ENCODE measurements around the gene C2orf66.

Gene C2orf66
- 0 to 0.36 (median 0.11) reads per million in 9 experiments for total RNA-seq

DNA sequence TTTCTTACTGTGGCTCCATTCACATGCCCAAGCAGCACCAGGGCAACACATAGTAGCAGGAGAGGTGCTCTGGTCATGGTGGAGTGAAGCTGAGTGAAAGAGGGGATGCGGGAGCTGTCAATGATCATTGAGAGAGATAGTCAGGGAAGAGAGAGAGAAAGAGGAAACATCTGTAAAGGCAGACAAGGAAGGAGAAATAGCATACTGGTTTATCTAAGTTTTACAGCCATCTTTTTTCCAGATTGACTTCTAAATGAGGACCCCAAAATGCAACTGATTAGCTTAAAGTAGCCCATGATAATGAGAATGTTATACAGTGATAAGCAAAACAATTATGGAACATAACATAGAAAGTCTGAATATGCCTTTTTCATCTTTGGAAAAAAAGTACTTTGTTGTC lies at the start of gene C2orf66:
C2orf66 (minus strand) TSS at position 96 of the 400 bp plus-strand sequence; CDS start at position 77, 19 bp downstream.
- DNase-seq (no peak), ATAC-seq (replicated peaks) (no peak)
- H3K4me1 Mint-ChIP-seq (ENCODE audit: low read depth in 2 of 2), result no peaks in the 10 kb centered on the region
- H3K36me3 Mint-ChIP-seq (ENCODE audit: insufficient read depth), result no peaks in the 10 kb centered on the region
- no peaks in the 10 kb centered on the region for H3K9me3 Mint-ChIP-seq
- no peak within 1 kb of the TSS for H3K27ac Mint-ChIP-seq
- no peak within 1 kb of the TSS for H3K4me3 Mint-ChIP-seq
- peaks cover 40 to 52% of the 10 kb centered on the region in 2 donors for H3K27me3 Mint-ChIP-seq

GRCh38 chr2:196854629-196855028 lies 45.5 kb upstream of the C2orf66 start:
- no peak overlapping the region for H3K4me3 Mint-ChIP-seq
- H3K4me1 Mint-ChIP-seq (ENCODE audit: low read depth in 2 of 2), result no peaks in the 10 kb centered on the region
- no peak overlapping the region for H3K27ac Mint-ChIP-seq
- ATAC-seq (replicated peaks), result no peak
- DNase-seq, result no peak
- H3K36me3 Mint-ChIP-seq (ENCODE audit: insufficient read depth), result no peaks in the 10 kb centered on the region
- no peaks in the 10 kb centered on the region for H3K27me3 Mint-ChIP-seq
- peaks cover 0 to 4% of the 10 kb centered on the region in 2 donors for H3K9me3 Mint-ChIP-seq

GRCh38 chr2:196853301-196854087 lies 44.3 kb upstream of the C2orf66 start:
- Mint-ChIP-seq H3K4me3 (no peak overlapping the region), H3K4me1 (ENCODE audit: low read depth in 2 of 2) (no peaks in the 10 kb centered on the region), H3K27me3 (no peaks in the 10 kb centered on the region), H3K27ac (no peak overlapping the region), H3K9me3 (peaks cover 0 to 2% of the 10 kb centered on the region in 2 donors), H3K36me3 (ENCODE audit: insufficient read depth) (peaks cover 2% of the 10 kb centered on the region)
- ATAC-seq (replicated peaks), result no peak
- DNase-seq, result no peak

GRCh38 chr2:196851088-196851487 lies 41.9 kb upstream of the C2orf66 start:
- Mint-ChIP-seq H3K36me3 (ENCODE audit: insufficient read depth) (peaks cover 2% of the 10 kb centered on the region), H3K4me1 (ENCODE audit: low read depth in 2 of 2) (peaks cover 4% of the 10 kb centered on the region in 2 donors), H3K27me3 (no peaks in the 10 kb centered on the region), H3K9me3 (no peaks in the 10 kb centered on the region), H3K27ac (no peak overlapping the region), H3K4me3 (no peak overlapping the region)
- no peak for ATAC-seq (replicated peaks)
- no peak for DNase-seq

DNA sequence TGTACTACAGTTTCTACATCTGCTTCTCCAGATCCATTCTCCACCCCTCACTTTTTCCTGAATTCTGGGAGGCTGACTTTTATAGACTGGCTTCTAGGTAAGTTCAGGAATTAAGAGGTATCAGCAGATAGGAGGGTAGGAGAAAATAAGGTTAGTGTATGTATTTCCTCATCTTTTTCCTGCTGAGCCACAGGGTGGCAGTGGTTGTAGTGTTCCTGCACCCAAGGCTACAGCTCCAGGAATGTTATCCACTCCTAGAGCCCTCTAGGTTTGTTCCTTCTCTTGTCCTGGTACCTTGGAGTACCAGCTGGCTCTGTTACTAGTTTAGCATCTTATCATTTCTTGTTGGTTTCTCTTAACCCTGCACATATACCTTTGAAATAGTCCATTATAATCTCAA lies 40.7 kb upstream of the C2orf66 start:
- H3K4me1 Mint-ChIP-seq (ENCODE audit: low read depth in 2 of 2), result peaks cover 4% of the 10 kb centered on the region in 2 donors
- no peaks in the 10 kb centered on the region for H3K27me3 Mint-ChIP-seq
- H3K9me3 Mint-ChIP-seq, result no peaks in the 10 kb centered on the region
- no peak overlapping the region for H3K4me3 Mint-ChIP-seq
- no peak for DNase-seq
- peaks cover 2% of the 10 kb centered on the region for H3K36me3 Mint-ChIP-seq (ENCODE audit: insufficient read depth)
- H3K27ac Mint-ChIP-seq, result no peak overlapping the region
- no peak for ATAC-seq (replicated peaks)

DNA sequence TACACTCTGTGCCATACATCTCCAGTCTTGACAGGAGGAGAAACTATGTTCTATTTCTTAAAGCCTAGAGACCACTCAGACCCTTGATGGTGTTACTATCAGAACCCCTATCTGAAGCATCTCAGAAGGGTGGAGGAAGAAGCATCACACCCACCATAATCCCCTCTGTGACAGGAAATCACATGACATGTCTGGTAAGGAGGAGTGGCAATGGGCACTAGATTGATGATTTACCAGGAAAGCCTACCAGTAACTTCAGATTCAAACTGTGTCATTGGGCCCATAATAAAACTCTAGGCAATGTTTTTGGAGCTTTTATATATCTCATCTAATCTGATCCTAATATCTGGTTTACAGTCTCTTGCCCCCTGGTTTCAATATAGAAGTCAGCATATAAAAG lies 37.1 kb upstream of the C2orf66 start:
- H3K27me3 Mint-ChIP-seq, result no peaks in the 10 kb centered on the region
- no peak for DNase-seq

DNA sequence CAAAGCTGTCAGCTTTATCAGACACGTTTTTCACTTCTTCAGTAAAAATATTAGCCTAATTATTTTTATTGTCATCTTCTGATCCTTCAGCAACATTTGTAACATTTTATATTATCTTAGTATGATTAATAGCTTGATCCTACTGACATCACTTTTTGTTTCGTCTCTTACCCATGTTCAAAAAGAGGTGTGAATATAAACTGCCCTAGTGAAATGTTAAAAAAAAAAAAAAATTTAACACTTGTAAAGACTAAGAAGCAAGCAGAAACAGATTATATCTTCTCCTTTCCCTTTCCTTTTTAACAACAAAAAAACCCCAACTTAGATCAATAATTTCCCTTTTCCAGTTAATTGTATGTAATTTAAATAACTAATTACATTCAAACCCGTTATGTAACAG lies 36.2 kb upstream of the C2orf66 start:
- H3K4me1 Mint-ChIP-seq (ENCODE audit: low read depth in 2 of 2), result peaks cover 4% of the 10 kb centered on the region in 2 donors
- DNase-seq (no peak), ATAC-seq (replicated peaks) (peak; percentile 19)
- peak overlapping the region; percentile 4 to 83 for H3K27ac Mint-ChIP-seq
- H3K27me3 Mint-ChIP-seq, result no peaks in the 10 kb centered on the region
- no peaks in the 10 kb centered on the region for H3K9me3 Mint-ChIP-seq
- H3K36me3 Mint-ChIP-seq (ENCODE audit: insufficient read depth), result peaks cover 5% of the 10 kb centered on the region
- H3K4me3 Mint-ChIP-seq, result peak overlapping the region in 1 of 2 donors; percentile 45

More for the DNA sequence above, 37.1 kb upstream of the C2orf66 start:
- H3K9me3 Mint-ChIP-seq, result no peaks in the 10 kb centered on the region
- ATAC-seq (replicated peaks), result no peak
- no peak overlapping the region for H3K4me3 Mint-ChIP-seq
- peaks cover 4% of the 10 kb centered on the region in 2 donors for H3K4me1 Mint-ChIP-seq (ENCODE audit: low read depth in 2 of 2)
- H3K36me3 Mint-ChIP-seq (ENCODE audit: insufficient read depth), result peaks cover 5% of the 10 kb centered on the region
- peak overlapping the region; percentile 4 to 83 for H3K27ac Mint-ChIP-seq

- no peaks in the 10 kb centered on the region for H3K9me3 Mint-ChIP-seq
- no peak overlapping the region for H3K4me3 Mint-ChIP-seq
- H3K36me3 Mint-ChIP-seq (ENCODE audit: insufficient read depth), result peaks cover 2% of the 10 kb centered on the region
- no peaks in the 10 kb centered on the region for H3K27me3 Mint-ChIP-seq
- H3K4me1 Mint-ChIP-seq (ENCODE audit: low read depth in 2 of 2), result no peaks in the 10 kb centered on the region
- no peak for ATAC-seq (replicated peaks)
- DNase-seq, result no peak
- H3K27ac Mint-ChIP-seq, result no peak overlapping the region
These were observed 31.0 kb upstream of the C2orf66 start for GRCh38 chr2:196840171-196840570.

GRCh38 chr2:196839574-196839973 lies 30.4 kb upstream of the C2orf66 start:
- DNase-seq, result no peak
- Mint-ChIP-seq H3K9me3 (no peaks in the 10 kb centered on the region), H3K4me1 (ENCODE audit: low read depth in 2 of 2) (no peaks in the 10 kb centered on the region), H3K36me3 (ENCODE audit: insufficient read depth) (peaks cover 2% of the 10 kb centered on the region), H3K27ac (no peak overlapping the region), H3K4me3 (no peak overlapping the region), H3K27me3 (no peaks in the 10 kb centered on the region)
- no peak for ATAC-seq (replicated peaks)

- Mint-ChIP-seq H3K27me3 (no peaks in the 10 kb centered on the region), H3K36me3 (ENCODE audit: insufficient read depth) (no peaks in the 10 kb centered on the region), H3K9me3 (no peaks in the 10 kb centered on the region), H3K27ac (no peak overlapping the region), H3K4me1 (ENCODE audit: low read depth in 2 of 2) (no peaks in the 10 kb centered on the region), H3K4me3 (no peak overlapping the region)
- ATAC-seq (replicated peaks) (no peak), DNase-seq (no peak)
These were observed 27.3 kb upstream of the C2orf66 start for GRCh38 chr2:196836440-196836839.

- no peak overlapping the region for H3K27ac Mint-ChIP-seq
- no peaks in the 10 kb centered on the region for H3K4me1 Mint-ChIP-seq (ENCODE audit: low read depth in 2 of 2)
- ATAC-seq (replicated peaks), result no peak
These were observed 21.5 kb upstream of the C2orf66 start for GRCh38 chr2:196830701-196831100.

GRCh38 chr2:196827356-196827755 lies 18.2 kb upstream of the C2orf66 start:
- DNase-seq, result no peak
- Mint-ChIP-seq H3K27ac (no peak overlapping the region), H3K4me3 (no peak overlapping the region), H3K4me1 (ENCODE audit: low read depth in 2 of 2) (no peaks in the 10 kb centered on the region), H3K36me3 (ENCODE audit: insufficient read depth) (no peaks in the 10 kb centered on the region), H3K9me3 (no peaks in the 10 kb centered on the region), H3K27me3 (peaks cover 11 to 12% of the 10 kb centered on the region in 2 donors)
- ATAC-seq (replicated peaks), result no peak

More at GRCh38 chr2:196830701-196831100, 21.5 kb upstream of the C2orf66 start:
- no peaks in the 10 kb centered on the region for H3K27me3 Mint-ChIP-seq
- DNase-seq, result no peak
- no peaks in the 10 kb centered on the region for H3K9me3 Mint-ChIP-seq
- no peaks in the 10 kb centered on the region for H3K36me3 Mint-ChIP-seq (ENCODE audit: insufficient read depth)
- H3K4me3 Mint-ChIP-seq, result no peak overlapping the region

GRCh38 chr2:196823750-196824522 lies 14.8 kb upstream of the C2orf66 start:
- H3K27ac Mint-ChIP-seq, result no peak overlapping the region
- no peaks in the 10 kb centered on the region for H3K36me3 Mint-ChIP-seq (ENCODE audit: insufficient read depth)
- no peaks in the 10 kb centered on the region for H3K4me1 Mint-ChIP-seq (ENCODE audit: low read depth in 2 of 2)
- H3K4me3 Mint-ChIP-seq, result no peak overlapping the region
- peaks cover 32 to 36% of the 10 kb centered on the region in 2 donors for H3K27me3 Mint-ChIP-seq
- ATAC-seq (replicated peaks) (no peak), DNase-seq (no peak)
- peaks cover 0 to 7% of the 10 kb centered on the region in 2 donors for H3K9me3 Mint-ChIP-seq

DNA sequence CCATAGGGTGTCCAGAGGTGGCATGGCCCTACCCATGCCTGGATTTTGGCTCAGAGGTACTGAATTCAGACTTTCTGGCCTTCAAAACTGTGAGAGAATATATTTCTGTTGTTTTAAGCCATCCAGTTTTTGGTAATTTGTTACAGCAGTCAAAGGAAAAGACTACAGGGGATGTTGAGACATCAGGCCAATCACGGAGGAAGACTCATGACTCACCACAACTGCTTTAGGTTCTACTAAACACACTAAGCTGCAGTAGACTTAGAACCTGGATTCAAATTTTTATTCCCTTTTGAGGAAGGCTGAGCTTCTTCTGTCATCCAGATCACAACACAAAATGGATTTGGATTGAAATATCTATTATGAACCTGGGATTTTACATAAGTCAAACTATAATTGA lies 12.0 kb upstream of the C2orf66 start:
- H3K4me3 Mint-ChIP-seq, result no peak overlapping the region
- peaks cover 49 to 53% of the 10 kb centered on the region in 2 donors for H3K27me3 Mint-ChIP-seq
- H3K4me1 Mint-ChIP-seq (ENCODE audit: low read depth in 2 of 2), result no peaks in the 10 kb centered on the region
- H3K9me3 Mint-ChIP-seq, result peaks cover 0 to 11% of the 10 kb centered on the region in 2 donors
- H3K27ac Mint-ChIP-seq, result no peak overlapping the region
- no peak for ATAC-seq (replicated peaks)
- H3K36me3 Mint-ChIP-seq (ENCODE audit: insufficient read depth), result no peaks in the 10 kb centered on the region
- DNase-seq, result no peak
